ENCODE data around the gene STOM. TPM values are rescaled to one million over a fixed set of nuclear protein-coding genes. Genes with fewer than 3 reads are reported as not detected.

The STOM gene
- total RNA-seq, 1 experiment from 2014 or later, result 72.4 TPM

DNA sequence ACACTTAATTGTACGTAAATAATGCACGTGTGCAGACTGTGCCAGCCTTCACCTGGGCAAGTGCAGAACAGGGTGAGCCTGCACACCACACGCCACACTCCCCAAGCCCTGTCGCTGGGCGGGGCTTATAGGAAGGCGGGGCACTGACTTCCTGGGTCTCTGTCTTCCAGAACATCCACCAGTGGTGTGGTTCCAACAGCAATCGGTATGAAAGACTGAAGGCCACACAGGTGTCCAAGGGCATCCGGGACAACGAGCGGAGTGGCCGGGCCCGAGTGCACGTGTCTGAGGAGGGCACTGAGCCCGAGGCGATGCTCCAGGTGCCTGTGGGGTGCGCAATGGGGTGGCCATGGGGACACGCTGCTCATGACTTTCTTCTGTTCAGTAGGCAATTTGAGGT, 57.9 kb downstream of the STOM start:
- POLR2A ChIA-PET (ENCODE audit: low non-redundant PET), result no interaction called here
- no peaks in the 10 kb centered on the region for H3K9me3 ChIP-seq (ENCODE audit: low read depth, low read length, poor library complexity, severe bottlenecking)
- H3K4me1 ChIP-seq (ENCODE audit: insufficient read depth, low read length, poor library complexity, severe bottlenecking), result no peaks in the 10 kb centered on the region
- TF ChIP-seq, protein P1, sequence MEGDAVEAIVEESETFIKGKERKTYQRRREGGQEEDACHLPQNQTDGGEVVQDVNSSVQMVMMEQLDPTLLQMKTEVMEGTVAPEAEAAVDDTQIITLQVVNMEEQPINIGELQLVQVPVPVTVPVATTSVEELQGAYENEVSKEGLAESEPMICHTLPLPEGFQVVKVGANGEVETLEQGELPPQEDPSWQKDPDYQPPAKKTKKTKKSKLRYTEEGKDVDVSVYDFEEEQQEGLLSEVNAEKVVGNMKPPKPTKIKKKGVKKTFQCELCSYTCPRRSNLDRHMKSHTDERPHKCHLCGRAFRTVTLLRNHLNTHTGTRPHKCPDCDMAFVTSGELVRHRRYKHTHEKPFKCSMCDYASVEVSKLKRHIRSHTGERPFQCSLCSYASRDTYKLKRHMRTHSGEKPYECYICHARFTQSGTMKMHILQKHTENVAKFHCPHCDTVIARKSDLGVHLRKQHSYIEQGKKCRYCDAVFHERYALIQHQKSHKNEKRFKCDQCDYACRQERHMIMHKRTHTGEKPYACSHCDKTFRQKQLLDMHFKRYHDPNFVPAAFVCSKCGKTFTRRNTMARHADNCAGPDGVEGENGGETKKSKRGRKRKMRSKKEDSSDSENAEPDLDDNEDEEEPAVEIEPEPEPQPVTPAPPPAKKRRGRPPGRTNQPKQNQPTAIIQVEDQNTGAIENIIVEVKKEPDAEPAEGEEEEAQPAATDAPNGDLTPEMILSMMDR (conservative IDR thresholded peaks at IDR 0.05; ENCODE audit: low read depth, low read length), result no peak
- no peak for TF ChIP-seq EZH2 (IDR thresholded peaks at IDR 0.05; ENCODE audit: borderline replicate concordance, low read depth, low read length, poor library complexity, severe bottlenecking)
- intact Hi-C loops (cut with micrococcal nuclease; ENCODE audit: unreplicated experiment), result no loop called here
- H3K27me3 ChIP-seq (replicated peaks; ENCODE audit: insufficient read depth, low read depth, low read length, poor library complexity), result no peaks in the 10 kb centered on the region
- CTCF ChIA-PET, result no interaction called here
- no peaks in the 10 kb centered on the region for H3K36me3 ChIP-seq (ENCODE audit: insufficient read depth, low read length, poor library complexity, severe bottlenecking)
- no peak overlapping the region for H3K4me3 ChIP-seq (ENCODE audit: low read depth, low read length, poor library complexity, severe bottlenecking)
- BruUV-seq (replicated peaks), result no TSS peak
- no peak overlapping the region for H3K27ac ChIP-seq (ENCODE audit: low read depth, low read length, poor library complexity, severe bottlenecking)
- DNase-seq (ENCODE audit: low spot score), result no peak

DNA sequence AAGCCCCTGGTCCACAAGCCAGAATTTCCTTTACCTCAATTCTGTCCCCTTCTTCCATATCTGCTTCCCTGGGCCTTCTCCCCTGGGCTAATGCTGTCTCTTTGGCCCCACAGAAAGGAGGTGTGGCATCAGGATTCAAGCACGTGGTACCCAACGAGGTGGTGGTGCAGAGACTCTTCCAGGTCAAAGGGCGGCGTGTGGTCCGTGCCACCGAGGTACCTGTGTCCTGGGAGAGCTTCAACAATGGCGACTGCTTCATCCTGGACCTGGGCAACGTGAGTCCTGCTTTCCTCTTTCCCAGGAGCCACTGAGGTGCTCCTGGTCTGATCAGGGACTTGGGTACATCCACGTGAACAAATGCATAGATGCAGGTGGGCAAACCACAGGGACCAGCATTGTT, 59.5 kb downstream of the STOM start:
- intact Hi-C loops (cut with micrococcal nuclease; ENCODE audit: unreplicated experiment), result no loop called here
- Histone ChIP-seq H3K9me3 (ENCODE audit: low read depth, low read length, poor library complexity, severe bottlenecking) (no peaks in the 10 kb centered on the region), H3K27me3 (replicated peaks; ENCODE audit: insufficient read depth, low read depth, low read length, poor library complexity) (no peaks in the 10 kb centered on the region), H3K4me3 (ENCODE audit: low read depth, low read length, poor library complexity, severe bottlenecking) (no peak overlapping the region), H3K27ac (ENCODE audit: low read depth, low read length, poor library complexity, severe bottlenecking) (no peak overlapping the region), H3K36me3 (ENCODE audit: insufficient read depth, low read length, poor library complexity, severe bottlenecking) (no peaks in the 10 kb centered on the region), H3K4me1 (ENCODE audit: insufficient read depth, low read length, poor library complexity, severe bottlenecking) (no peaks in the 10 kb centered on the region)
- ChIA-PET CTCF (no interaction called here), POLR2A (ENCODE audit: low non-redundant PET) (no interaction called here)
- BruUV-seq (replicated peaks), result no TSS peak
- no peak for DNase-seq (ENCODE audit: low spot score)
- TF ChIP-seq EZH2 (IDR thresholded peaks at IDR 0.05; ENCODE audit: borderline replicate concordance, low read depth, low read length, poor library complexity, severe bottlenecking), result no peak
- TF ChIP-seq, protein P1 (conservative IDR thresholded peaks at IDR 0.05; ENCODE audit: low read depth, low read length), result no peak

DNA sequence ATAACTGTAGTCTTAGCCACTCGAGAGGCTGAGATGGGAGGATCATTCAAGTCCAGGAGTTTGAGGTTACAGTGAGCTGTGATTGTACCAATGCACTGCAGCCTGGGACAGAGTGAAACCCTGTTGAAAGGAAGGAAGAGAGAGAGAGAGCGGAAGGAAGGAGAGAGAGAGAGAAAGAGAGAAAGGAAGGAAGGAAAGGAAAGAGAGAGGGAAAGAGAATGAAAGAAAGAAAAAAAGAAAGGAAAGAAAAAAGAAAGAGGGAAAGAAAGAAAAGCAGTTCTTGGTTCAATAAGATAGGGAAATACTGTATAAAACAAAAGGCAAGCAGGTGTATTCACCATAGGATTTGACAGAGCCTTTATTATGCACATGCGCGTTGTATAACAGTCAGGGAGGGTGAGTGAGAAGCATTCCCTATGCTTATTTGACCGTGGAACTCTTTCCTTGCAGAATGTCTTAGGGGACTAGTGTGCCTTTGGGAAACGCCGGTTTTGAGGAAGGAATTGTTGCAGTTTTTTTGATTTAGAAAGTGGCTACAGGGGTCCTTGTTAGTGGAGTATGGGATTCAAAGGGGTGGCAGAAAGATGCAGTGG, 60.1 kb downstream of the STOM start:
- no peak overlapping the region for H3K4me3 ChIP-seq (ENCODE audit: low read depth, low read length, poor library complexity, severe bottlenecking)
- no peak overlapping the region for H3K27ac ChIP-seq (ENCODE audit: low read depth, low read length, poor library complexity, severe bottlenecking)
- H3K27me3 ChIP-seq (replicated peaks; ENCODE audit: insufficient read depth, low read depth, low read length, poor library complexity), result no peaks in the 10 kb centered on the region
- TF ChIP-seq, protein P1 (conservative IDR thresholded peaks at IDR 0.05; ENCODE audit: low read depth, low read length), result no peak
- TF ChIP-seq EZH2 (IDR thresholded peaks at IDR 0.05; ENCODE audit: borderline replicate concordance, low read depth, low read length, poor library complexity, severe bottlenecking), result no peak
- no TSS peak for BruUV-seq (replicated peaks)
- DNase-seq (ENCODE audit: low spot score), result no peak
- H3K36me3 ChIP-seq (ENCODE audit: insufficient read depth, low read length, poor library complexity, severe bottlenecking), result no peaks in the 10 kb centered on the region
- intact Hi-C loops (cut with micrococcal nuclease; ENCODE audit: unreplicated experiment), result no loop called here
- H3K9me3 ChIP-seq (ENCODE audit: low read depth, low read length, poor library complexity, severe bottlenecking), result no peaks in the 10 kb centered on the region
- POLR2A ChIA-PET (ENCODE audit: low non-redundant PET), result no interaction called here
- CTCF ChIA-PET, result no interaction called here
- H3K4me1 ChIP-seq (ENCODE audit: insufficient read depth, low read length, poor library complexity, severe bottlenecking), result no peaks in the 10 kb centered on the region

Data from A673 (cell line).